Measurements from ENCODE around the gene BCL11B. TPM values are rescaled to one million over a fixed set of nuclear protein-coding genes. Genes with fewer than 3 reads are reported as not detected.

BCL11B gene
- total RNA-seq, 2 donors from 2014 or later = 12.9 to 27.6 TPM

GRCh38 chr14:99202516-99202915 lies 69.5 kb downstream of the BCL11B start:
- H3K27ac Mint-ChIP-seq = peak overlapping the region; percentile 79 to 93
- H3K27me3 Mint-ChIP-seq = no peaks in the 10 kb centered on the region
- no peak for DNase-seq (ENCODE audit: low spot score)
- ATAC-seq = no peak
- no peaks in the 10 kb centered on the region for H3K36me3 Mint-ChIP-seq
- H3K4me1 Mint-ChIP-seq (ENCODE audit: low read depth in 2 of 2) = peaks cover 52 to 55% of the 10 kb centered on the region in 2 donors
- H3K9me3 Mint-ChIP-seq = no peaks in the 10 kb centered on the region
- H3K4me3 Mint-ChIP-seq = no peak overlapping the region

DNA sequence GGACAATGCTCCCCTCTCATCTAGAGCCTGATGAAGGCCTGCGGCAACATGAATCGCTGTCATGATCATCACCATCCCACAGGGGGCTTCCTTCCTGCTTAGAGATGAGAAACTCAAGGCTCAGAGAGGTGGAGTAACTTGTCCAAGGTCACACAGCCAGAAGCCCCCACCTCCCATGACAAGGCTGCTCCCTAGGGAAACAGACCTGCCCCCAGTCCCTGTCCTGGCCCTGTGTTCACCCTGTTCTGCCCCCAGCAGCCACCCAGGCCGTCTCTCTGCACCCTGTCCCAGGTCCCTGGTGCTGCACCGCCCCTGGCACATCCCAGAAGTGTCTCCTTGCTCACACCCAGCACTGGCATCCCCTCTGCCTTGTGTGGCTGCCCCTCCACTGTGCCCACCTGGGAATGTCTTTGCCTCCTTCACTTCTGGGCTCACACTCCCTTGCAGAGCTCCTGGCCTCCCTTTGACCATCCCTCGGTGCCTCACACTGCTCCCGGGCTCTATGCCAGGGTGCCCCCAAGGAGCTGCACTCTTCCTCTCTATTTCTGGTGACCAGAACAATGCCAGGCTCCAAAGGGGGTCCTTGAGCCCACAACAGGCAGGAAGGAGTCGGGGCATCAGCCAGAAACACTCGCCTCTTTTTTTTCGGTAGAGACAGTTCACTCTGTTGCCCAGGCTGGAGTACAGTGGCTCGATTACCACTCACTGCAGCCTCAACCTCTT lies 70.5 kb downstream of the BCL11B start:
- Mint-ChIP-seq H3K4me3 (no peak overlapping the region), H3K27me3 (no peaks in the 10 kb centered on the region), H3K9me3 (no peaks in the 10 kb centered on the region), H3K27ac (peak overlapping the region; percentile 79 to 93), H3K4me1 (ENCODE audit: low read depth in 2 of 2) (peaks cover 48 to 54% of the 10 kb centered on the region in 2 donors), H3K36me3 (no peaks in the 10 kb centered on the region)
- ATAC-seq (peak in 1 of 2 donors; percentile 26), DNase-seq (ENCODE audit: low spot score) (no peak)

DNA sequence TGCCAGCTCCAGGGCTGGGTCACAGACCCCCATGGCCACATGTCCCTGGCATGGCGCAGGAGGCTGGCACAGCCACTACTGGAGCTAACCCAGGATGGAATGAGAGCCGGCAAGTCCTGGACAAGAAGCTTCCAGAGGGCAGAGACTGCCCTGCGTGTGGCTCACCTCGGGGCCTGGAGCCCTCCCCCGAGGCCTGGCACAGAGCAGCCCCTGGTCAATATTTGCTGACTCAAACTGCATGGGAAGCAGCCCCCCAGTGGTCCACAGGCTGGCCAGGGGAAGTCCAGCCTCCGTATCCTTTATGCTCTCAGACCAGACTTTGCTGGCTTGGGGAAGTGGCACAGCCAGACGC lies 71.4 kb downstream of the BCL11B start:
- peak overlapping the region in 1 of 2 donors; percentile 93 for H3K27ac Mint-ChIP-seq
- DNase-seq (ENCODE audit: low spot score) (no peak), ATAC-seq (peak in 1 of 2 donors; percentile 2)
- peaks cover 39 to 46% of the 10 kb centered on the region in 2 donors for H3K4me1 Mint-ChIP-seq (ENCODE audit: low read depth in 2 of 2)
- H3K36me3 Mint-ChIP-seq = no peaks in the 10 kb centered on the region
- H3K4me3 Mint-ChIP-seq = no peak overlapping the region
- no peaks in the 10 kb centered on the region for H3K9me3 Mint-ChIP-seq
- H3K27me3 Mint-ChIP-seq = no peaks in the 10 kb centered on the region

DNA sequence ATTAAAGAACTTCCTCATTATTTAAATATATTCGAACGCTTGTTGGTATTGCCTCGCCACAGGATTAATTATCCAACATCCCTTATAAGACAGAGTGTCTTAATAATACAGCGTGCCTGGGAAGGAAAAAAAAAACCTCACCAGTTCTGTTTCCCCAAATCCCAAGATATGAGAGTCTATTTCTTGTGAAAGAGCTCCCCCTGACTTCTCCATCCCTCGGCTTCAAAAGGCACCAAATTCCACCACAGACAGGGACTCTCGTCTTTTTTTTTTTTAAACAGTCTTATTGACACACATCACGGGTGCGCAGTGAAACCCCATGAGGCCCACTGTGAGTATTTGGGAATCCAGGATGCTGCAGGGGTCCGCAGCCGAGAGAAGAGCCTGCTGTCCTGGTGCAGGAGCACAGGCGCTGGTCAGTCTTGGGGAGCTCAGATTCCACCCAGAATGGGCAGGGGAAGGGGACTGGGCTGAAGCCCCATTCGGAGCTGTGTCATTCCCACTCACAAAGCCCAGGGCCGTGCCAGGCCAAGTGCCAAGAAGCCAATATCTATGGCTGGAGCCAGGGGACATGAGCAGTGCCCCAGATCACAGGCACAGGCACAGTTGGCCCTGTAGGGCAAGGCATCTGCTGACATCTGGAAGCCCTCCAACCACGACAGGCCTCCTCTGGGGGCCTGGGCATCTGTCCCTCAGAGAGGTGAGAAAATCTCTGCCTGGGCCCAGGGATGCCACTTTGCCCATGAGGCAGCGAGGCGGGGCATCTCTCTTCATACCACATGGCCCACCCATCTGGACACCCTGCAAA lies 71.9 kb downstream of the BCL11B start:
- H3K27ac Mint-ChIP-seq = peak overlapping the region in 1 of 2 donors; percentile 70
- no peaks in the 10 kb centered on the region for H3K36me3 Mint-ChIP-seq
- no peaks in the 10 kb centered on the region for H3K27me3 Mint-ChIP-seq
- DNase-seq (ENCODE audit: low spot score) (no peak), ATAC-seq (peak in 1 of 2 donors; percentile 14)
- peaks cover 39 to 49% of the 10 kb centered on the region in 2 donors for H3K4me1 Mint-ChIP-seq (ENCODE audit: low read depth in 2 of 2)
- no peak overlapping the region for H3K4me3 Mint-ChIP-seq
- no peaks in the 10 kb centered on the region for H3K9me3 Mint-ChIP-seq

GRCh38 chr14:99198746-99199502 lies 73.1 kb downstream of the BCL11B start:
- DNase-seq (ENCODE audit: low spot score) (no peak), ATAC-seq (no peak)
- no peaks in the 10 kb centered on the region for H3K36me3 Mint-ChIP-seq
- peak overlapping the region; percentile 27 to 45 for H3K27ac Mint-ChIP-seq
- H3K4me3 Mint-ChIP-seq = no peak overlapping the region
- H3K4me1 Mint-ChIP-seq (ENCODE audit: low read depth in 2 of 2) = peaks cover 34 to 41% of the 10 kb centered on the region in 2 donors
- no peaks in the 10 kb centered on the region for H3K27me3 Mint-ChIP-seq
- H3K9me3 Mint-ChIP-seq = no peaks in the 10 kb centered on the region

GRCh38 chr14:99196310-99196650 lies 75.7 kb downstream of the BCL11B start:
- DNase-seq (ENCODE audit: low spot score) (no peak), ATAC-seq (no peak)
- Mint-ChIP-seq H3K27me3 (no peaks in the 10 kb centered on the region), H3K4me1 (ENCODE audit: low read depth in 2 of 2) (peaks cover 43 to 44% of the 10 kb centered on the region in 2 donors), H3K36me3 (no peaks in the 10 kb centered on the region), H3K4me3 (no peak overlapping the region), H3K27ac (peak overlapping the region in 1 of 2 donors; percentile 43), H3K9me3 (no peaks in the 10 kb centered on the region)

DNA sequence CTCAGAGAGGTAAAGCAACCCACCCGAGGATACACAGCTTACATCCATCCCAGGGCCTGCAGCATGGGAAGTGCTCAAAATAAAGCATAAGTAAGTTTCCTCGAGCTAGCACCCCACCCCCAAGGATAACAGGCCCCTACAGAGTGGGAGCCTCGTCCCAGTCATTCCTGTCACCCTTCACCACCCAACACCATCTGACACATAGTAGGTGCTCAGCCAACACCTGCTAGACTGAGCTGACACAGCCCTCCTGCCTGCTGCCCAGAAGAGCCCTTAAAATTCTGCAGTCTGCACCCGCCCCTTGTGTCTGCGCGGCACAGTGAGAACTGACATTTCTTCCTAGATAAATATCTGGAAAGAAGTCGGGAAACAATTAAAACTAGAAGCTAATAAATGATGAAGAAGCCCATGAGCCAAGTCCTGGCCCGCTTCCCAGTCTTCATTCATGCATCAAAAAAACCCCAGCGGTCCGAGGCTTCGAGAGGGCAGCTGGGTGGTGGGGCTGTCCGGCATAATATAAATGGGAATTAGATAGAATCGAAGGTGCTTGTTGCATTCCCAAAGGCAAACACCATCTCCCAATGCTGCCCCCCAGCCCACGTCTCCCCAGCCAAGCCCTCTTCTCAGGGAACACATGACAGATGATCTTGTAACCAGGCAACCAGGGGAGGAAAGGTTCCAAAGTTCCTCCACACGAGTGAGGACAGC lies 76.2 kb downstream of the BCL11B start:
- ATAC-seq = no peak
- no peaks in the 10 kb centered on the region for H3K27me3 Mint-ChIP-seq
- no peak for DNase-seq (ENCODE audit: low spot score)
- no peaks in the 10 kb centered on the region for H3K9me3 Mint-ChIP-seq
- peaks cover 48% of the 10 kb centered on the region in 2 donors for H3K4me1 Mint-ChIP-seq (ENCODE audit: low read depth in 2 of 2)
- no peaks in the 10 kb centered on the region for H3K36me3 Mint-ChIP-seq
- H3K4me3 Mint-ChIP-seq = no peak overlapping the region
- peak overlapping the region in 1 of 2 donors; percentile 48 for H3K27ac Mint-ChIP-seq

GRCh38 chr14:99194736-99195135 lies 77.3 kb downstream of the BCL11B start:
- peak overlapping the region; percentile 48 to 81 for H3K27ac Mint-ChIP-seq
- peaks cover 46 to 48% of the 10 kb centered on the region in 2 donors for H3K4me1 Mint-ChIP-seq (ENCODE audit: low read depth in 2 of 2)
- no peaks in the 10 kb centered on the region for H3K27me3 Mint-ChIP-seq
- no peaks in the 10 kb centered on the region for H3K36me3 Mint-ChIP-seq
- ATAC-seq (peak in 1 of 2 donors; percentile 21), DNase-seq (ENCODE audit: low spot score) (no peak)
- no peaks in the 10 kb centered on the region for H3K9me3 Mint-ChIP-seq
- H3K4me3 Mint-ChIP-seq = no peak overlapping the region

- Mint-ChIP-seq H3K4me1 (ENCODE audit: low read depth in 2 of 2) (peaks cover 51 to 52% of the 10 kb centered on the region in 2 donors), H3K27ac (peak overlapping the region; percentile 81 to 90), H3K4me3 (no peak overlapping the region), H3K27me3 (no peaks in the 10 kb centered on the region), H3K9me3 (no peaks in the 10 kb centered on the region), H3K36me3 (no peaks in the 10 kb centered on the region)
- ATAC-seq (no peak), DNase-seq (ENCODE audit: low spot score) (no peak)
Measured at GRCh38 chr14:99194136-99194535, 77.9 kb downstream of the BCL11B start.

GRCh38 chr14:99192830-99193229 lies 79.2 kb downstream of the BCL11B start:
- Mint-ChIP-seq H3K4me1 (ENCODE audit: low read depth in 2 of 2) (peaks cover 51 to 54% of the 10 kb centered on the region in 2 donors), H3K4me3 (peak overlapping the region; percentile 76), H3K27me3 (no peaks in the 10 kb centered on the region), H3K27ac (peak overlapping the region; percentile 81 to 90), H3K36me3 (no peaks in the 10 kb centered on the region), H3K9me3 (no peaks in the 10 kb centered on the region)
- DNase-seq (ENCODE audit: low spot score) (no peak), ATAC-seq (no peak)

- H3K36me3 Mint-ChIP-seq = no peaks in the 10 kb centered on the region
- ATAC-seq = no peak
- no peaks in the 10 kb centered on the region for H3K27me3 Mint-ChIP-seq
- H3K4me1 Mint-ChIP-seq (ENCODE audit: low read depth in 2 of 2) = peaks cover 53 to 54% of the 10 kb centered on the region in 2 donors
- H3K4me3 Mint-ChIP-seq = peak overlapping the region; percentile 76
- DNase-seq (ENCODE audit: low spot score) = no peak
- no peaks in the 10 kb centered on the region for H3K9me3 Mint-ChIP-seq
- H3K27ac Mint-ChIP-seq = peak overlapping the region; percentile 81 to 90
Measured at GRCh38 chr14:99192028-99192621, 79.9 kb downstream of the BCL11B start.

DNA sequence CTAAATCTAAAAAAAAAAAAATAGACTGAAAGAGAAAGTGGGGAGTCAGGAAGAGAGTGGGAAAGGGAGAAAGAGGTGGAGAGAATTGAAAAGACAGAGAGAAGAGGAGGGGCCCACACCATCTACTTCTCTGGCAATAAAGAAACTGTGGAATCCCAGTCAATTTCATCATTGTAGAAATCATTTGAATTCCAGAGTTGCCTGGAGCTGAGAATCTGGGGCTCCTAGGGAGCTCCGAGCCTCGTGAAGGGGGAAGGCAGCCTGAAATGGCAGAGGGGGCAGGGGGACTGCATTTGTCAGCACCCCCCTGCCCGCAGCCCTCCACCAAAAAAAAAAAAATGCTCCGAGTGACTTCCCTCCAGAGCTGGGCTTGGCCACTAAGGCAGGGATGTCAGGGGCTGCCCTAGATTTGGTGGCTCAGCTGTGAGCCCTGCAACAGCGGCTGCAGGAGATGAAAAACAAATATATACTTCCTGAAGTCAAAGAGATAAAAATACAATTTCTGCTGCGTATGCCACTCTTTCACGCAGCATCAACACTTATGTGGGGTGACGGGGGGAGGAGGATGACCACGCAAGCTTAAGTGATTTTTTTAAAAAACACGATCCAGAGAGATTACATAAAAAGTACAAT lies 80.5 kb downstream of the BCL11B start:
- Mint-ChIP-seq H3K4me3 (peak overlapping the region; percentile 76), H3K9me3 (no peaks in the 10 kb centered on the region), H3K36me3 (no peaks in the 10 kb centered on the region), H3K27me3 (no peaks in the 10 kb centered on the region), H3K4me1 (ENCODE audit: low read depth in 2 of 2) (peaks cover 54 to 55% of the 10 kb centered on the region in 2 donors), H3K27ac (peak overlapping the region; percentile 81 to 90)
- ATAC-seq (no peak), DNase-seq (ENCODE audit: low spot score) (no peak)

All from natural killer cell treated with Interleukin-12 subunit alpha and Interleukin-12 subunit beta and Interleukin-15 and Interleukin-18, amount 100 ng/mL, for 72 hours (primary cell).